Activated CD8-positive, alpha-beta memory T cell treated with anti-CD3 and anti-CD28 coated beads for 4 hours (primary cell): ENCODE measurements around the gene ASB16.
A peak's percentile ranks its signal among the peaks of the same experiment; 100 is the strongest.

Experiments
- DNase-seq, 2 donors: peaks; one replicate each; pipeline ENCODE4 v3.0.0-alpha.2; 2020; ENCODE audit warnings: low read depth in 2 of 2

ASB16 gene

DNA sequence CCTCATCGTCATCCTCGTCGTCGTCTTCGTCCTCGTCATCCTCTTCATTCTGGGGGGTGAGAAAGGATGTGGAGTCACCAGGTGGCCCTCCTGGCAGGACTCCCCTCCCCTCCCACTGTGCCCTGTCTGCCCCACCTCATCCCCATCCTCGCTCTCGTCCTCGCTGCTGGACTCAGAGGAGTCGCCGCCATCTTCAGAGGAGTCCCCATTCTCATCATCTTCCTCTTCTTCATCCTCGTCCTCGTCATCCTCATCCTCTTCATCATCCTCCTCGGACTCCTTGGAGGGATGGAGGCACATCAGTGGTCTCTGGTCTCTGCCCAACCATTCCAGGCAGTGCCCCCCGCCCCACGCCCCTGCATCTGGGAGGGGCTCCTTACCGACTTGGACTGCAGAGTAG, 36.8 kb downstream of the ASB16 start:
- no peak for DNase-seq

DNA sequence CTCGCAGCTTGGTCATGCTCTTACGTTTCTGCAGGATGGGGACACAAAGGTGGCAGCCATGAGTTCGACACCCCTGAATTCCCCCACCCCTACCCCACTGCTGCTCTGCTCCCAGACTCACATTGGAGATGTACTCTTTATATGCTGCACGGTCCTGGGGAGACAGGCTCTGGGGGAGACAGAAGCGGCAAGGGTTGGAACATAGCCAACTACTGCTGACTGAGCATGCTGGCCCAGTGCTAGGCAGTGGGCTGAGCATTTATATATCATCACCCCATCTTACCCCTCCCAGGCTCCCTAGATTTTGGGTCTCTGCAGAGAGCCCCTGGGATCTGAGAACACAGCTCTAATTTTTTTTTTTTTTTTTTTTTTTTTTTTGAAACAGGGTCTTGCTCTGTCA, 37.2 kb downstream of the ASB16 start:
- DNase-seq = no peak

DNA sequence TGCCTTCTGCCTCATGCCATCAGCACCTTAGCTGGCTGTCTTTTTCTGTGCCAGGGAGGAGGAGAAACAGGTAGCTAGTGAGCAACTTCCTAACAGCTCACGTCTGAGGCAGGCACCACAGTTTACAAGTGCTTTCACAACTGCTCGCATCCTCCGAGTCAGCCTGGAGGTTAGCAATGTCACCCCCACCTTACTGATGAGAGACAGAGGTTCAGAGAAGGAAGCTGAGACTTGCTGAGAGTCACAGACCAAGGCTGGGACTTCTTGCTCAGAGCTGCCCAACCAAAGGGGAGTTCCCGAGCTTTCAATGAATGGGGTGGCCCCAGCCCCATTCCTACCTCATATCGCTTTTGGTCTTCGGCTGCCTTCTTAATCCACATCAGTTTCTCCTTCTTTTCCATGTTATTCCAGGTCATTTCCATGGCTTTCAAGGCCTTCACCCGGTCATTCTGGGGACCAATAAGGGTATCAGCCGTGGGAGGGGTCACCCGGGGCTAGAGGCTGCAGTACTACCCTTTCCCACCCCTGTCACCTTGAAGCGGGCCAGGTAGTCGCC, 39.4 kb downstream of the ASB16 start:
- DNase-seq = no peak

DNA sequence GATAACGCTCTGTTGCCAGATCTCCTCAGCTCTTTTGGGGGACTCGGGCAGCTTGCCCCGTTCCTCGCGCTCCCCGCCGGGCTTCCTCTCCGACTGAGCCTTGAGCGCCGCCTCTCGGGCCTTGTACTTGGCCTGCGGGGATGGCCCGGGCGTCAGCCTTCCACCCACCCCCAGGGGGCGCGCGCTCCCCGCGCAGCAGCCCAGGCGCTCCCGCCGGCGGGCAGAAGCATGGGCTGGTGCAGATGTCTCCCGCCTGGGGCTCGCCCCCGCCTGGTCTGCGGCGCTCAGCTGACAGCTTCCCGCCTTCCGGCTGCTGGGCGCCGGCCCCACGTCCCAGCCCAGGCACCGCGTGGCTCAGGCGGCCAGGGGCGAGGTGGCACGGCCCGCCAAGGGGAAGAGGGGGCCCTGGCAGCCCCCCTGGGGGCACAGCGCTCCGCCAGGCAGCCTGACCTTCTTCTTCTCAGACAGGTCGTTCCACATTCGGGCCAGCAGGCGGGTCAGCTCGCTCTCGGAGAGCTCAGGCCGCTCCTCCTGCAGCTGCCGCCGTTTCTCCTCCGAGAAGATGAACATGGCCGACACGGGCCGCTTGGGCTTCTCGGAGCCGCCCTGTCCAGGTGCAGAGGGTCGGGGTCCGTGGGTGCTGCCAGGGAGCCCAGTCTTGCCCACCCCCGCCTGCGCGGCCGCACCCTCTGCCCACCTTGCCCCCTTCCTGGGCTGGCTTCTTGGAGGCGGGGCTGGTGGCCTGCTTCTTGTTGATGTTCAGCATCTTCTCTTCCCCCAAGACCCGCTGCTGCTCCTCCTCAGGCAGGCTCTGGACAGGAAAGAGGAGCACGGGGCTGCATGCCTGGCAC, 40.1 kb downstream of the ASB16 start:
- DNase-seq = peak; percentile 78 to 80

DNA sequence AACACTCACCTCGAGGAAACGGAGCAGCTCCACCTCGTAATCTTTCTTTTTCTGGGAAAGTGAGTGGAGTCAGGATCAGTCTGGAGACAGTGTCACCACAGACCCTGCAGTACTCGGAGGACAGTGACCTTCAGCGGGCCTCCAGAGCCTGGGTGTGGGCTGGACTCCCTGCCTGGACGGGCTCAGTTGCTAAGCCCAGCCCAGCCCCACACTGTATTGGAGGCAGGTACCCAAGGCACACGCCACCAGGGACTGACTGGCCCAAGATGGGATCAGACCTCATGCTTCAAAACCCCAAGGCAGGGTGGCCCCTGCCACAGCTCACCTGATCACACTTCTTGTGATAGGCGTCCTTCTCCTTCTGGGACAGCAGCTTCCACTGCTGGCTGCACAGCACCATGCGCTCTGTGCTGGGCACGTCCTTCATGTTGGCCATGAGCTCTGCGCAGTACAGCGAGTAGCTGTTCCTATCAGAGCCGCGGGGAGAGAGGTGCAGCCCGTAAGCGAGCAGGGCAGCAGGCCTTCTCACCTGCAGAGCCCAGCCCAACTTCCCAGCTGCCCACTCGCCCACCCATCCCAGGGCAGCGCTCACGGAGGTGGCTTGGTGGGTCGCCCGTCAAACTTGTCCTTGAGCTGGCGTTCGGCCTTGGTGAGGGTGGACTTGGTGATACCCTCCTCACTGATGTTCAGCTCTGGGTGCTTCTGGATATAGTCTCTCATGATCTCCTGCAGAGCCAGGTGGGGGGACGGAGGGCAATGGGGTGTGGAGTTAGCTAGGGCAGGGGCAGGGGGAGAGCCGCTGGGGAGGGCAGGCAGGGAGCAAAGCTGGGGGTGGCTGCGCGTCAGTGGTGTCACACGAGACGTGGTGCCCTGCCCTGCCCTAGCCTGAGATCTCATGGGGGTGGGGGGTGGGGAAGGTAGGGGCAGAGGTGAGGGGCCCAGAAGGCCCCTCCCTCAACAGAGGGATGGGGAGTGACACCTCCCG, 41.1 kb downstream of the ASB16 start:
- no peak for DNase-seq

DNA sequence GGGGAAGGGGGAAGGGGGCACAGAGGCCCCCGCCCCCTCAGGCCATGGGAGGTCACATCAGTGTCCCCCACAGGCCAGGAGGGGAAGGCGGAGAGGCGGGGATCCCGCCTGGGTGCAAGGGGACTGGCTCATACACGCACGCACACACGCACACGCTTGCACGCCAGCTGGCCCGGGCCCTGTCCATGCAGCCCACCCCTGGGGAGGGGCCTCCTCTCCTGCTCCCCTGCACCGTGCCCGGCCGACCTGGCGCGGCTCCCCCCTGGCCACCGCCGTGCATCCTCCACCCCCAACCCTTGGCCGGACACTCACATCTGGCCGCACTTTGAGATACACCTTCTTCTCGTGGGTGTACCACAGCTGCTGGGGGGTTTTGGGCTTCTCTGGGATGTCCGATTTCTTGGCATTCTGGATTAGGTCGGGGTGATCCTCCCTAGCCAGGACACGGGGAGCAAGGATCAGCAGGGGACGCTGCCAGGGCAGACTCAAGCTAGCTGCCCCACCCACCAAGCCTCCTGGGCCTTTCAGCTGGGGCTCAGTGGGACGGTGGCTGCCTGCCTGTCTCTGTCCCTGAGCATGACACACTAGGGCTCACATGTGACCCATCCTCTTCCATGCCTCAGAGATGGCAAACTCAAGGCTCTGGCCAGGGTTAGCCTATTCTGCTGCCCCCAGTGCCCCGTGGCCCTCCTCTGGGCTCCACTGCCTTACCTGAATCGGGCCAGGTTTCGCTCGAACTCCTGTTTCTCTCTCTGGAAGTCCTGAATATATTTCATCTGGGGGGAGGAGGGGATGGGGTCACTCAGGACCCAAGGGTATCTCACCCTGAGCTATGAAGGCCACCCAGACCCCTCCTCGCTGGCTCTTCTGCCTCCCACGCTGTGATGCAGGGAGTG, 42.3 kb downstream of the ASB16 start:
- no peak for DNase-seq

DNA sequence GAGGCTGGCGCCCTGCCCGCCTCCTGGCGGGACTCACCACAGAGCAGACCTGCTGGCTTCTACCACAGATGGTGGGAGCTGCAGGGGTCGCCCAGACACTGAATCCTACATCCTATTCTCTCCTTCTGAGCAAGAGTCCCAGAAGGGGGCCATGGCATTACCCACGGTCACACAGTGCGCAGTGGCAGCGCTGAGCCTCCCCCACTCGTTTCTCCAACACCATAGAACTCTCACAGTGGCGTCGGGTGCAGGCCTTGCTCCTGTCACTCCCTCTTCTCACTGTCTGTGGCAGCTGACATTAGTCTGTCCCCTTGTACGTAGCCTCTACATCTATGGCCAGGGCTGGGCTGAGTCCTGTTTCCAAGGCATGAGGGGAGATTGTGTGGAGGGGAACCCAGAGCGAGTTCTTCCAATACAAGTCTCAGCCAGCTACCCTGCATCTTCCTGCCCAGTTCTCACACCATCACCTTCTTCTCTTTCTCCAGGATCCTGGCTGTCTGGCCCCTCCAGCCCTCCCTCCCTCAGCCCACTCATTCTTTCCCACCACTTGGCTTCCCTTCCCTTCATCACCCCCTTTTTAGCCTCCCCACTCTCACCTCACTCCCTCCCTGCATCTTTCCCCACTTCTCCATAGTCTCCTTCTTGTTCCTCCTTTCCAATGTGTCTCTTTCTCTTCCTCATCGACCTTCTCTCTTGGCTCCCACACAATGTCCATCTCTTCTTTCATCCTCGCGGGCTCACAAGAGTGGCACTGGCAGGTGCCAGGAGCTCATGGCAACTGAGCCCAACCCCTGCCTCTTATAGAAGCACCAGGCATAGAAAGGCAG, 43.1 kb downstream of the ASB16 start:
- DNase-seq = no peak

DNA sequence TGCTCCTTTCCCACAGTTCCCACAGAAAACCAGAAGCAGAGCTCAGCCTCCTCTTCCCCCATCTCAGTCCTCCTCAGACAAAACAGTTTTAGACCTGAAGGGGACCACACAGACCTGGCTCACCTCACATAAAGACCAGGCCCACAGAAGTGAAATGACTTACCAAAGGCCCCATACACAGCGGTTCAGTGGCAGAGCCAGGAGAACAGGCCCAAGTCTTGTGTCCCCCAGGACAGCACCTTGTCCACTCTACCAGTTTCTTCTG, 43.7 kb downstream of the ASB16 start:
- no peak for DNase-seq

DNA sequence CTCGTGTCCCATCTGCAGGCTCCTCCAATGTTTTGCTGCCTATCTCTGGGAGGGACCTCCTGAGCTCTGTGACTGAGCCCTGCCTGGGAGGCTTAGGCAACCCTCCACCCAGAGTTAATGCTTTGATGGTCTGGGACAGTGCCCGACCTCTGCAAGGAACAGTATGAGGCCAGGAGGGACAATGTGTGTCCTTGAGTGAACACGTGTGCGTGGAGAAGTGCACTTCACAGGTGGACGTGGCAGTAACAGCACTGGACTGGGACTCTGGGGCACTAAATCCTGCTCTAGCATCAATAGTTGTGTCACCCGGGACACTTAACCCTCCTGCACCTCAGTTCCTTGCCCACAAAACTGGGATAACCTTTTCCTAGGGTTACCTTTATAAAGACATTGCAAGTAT, 44.4 kb downstream of the ASB16 start:
- DNase-seq = no peak

DNA sequence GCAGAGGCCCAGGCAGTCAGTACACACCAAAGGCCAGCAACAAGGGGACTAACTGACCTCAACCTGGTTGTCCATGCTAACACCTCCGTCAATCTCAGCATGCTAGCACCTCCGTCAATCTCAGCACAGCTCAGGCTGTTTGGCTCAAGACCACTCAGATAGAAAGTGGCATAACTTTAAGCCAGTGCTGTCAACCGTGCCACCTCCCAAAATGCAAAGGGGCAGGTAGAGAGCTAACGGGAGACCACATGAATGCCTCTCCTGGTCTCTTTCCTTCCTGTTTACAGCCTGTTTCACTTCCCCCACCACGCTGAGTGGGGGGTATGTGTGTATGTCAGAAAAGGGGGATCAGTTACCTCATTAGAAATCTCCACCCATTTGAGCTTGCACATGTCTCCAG, 45.7 kb downstream of the ASB16 start:
- DNase-seq = no peak

DNA sequence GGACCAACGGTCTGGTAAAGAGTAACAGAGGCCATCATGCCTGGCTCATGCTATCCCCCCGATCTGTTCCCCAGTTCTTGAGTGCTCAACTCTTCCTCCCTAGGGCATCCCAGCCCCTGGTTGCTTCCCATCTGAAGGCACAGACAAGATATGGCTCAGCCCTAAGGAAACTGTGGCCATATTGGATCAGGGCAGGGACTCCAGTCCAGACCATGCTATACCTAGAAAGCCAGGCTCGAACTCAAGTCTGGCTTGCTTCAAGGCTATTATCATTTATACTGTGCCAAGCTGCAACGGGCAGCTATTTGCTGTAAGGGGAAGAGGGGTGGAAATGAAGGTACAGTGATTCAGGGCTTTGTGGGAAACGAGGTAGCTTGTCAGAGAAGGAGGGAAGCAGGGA, 46.2 kb downstream of the ASB16 start:
- DNase-seq = no peak

DNA sequence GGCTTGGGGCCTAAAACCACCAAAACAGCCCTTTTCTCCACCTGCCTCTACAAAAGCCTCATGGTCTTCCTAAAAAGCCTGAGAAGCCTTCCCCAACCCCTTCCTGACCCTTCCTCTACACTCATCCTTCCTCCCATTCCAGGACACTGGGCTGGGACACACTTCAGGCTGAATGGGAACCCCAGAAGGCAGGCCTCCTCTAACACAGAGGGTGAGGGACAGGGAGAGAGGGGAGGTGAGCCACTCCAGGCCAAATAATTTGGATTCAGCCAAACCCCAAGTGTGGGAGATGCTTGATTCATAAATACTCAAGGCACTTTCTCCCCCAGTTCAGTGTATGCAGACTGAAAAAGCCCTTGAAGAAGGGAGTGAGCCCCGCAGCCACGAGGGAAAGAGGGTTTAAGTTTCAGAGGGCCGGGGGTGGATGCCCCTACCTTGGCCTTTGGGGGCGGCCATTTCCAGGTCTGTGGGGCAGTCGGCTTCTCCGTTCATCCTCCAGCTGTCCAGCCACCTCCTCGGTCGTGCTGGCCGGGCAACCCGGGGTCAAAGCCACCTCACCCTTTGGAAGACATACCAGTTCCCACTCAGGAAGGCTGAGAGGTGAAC, 47.3 kb downstream of the ASB16 start:
- no peak for DNase-seq

DNA sequence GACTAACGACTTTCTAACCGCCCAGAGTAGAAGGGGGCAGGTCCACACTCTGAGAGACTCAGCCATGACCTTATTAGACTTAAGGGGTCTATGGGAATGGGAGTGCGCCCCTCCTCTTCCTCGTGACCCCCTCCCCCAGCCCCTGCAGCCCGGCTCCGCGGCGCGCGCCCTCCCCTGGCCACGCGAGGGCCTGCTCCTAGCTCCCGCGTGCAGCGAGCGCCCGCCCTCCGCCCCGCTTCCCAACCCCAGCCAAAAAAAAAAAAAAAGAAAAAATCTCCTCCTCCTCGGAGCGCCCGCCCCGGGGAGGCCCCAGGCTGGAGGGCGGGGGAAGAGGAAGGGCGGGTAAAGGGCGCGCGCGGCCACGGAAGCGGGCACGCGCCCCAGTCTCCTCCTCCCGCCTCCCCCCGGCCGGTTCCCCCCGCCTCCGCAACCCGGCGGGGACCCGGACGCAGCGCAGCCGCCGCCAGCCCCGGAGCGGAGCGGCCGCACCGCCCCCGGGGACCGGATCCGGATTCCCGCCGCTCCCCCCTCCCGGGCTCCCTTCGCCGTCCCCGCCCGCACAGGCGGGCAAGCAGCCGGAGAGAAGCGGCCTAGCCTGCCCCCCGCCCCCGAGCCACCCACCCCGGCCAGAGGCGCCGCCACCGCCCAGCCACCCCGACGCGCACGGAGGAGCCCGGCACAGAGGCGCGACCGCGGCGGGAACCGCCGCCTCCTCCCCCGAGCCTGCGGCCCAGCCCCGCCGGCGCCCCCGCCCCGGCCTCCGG, 48.0 kb downstream of the ASB16 start:
- peak; percentile 72 to 74 for DNase-seq

DNA sequence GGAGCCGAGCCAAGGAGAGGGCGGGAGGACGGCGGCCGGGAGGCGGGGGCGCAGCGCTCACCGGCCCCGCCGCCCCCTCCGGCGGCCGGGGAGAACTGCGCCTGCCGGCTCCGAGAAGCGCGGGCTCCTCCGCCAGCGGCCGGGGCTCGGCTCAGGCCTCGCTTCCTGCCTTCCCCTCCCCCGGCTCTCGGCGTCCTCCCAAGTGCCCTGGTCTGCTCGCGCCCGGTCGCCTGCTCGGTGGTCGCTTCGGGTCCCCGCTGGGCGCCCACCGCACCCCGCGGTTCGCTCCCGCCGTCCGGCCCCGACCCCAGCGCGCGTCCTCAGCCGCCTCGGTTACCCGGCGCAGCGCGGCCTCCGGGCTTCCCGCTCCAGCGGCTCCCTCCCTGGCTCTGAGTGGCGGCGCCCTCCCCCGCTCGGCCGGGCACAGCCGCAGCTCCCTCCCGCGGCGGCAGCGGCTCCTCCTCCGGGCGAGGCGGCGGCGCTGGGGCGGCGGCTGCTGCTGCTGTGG, 48.7 kb downstream of the ASB16 start:
- DNase-seq = no peak

DNA sequence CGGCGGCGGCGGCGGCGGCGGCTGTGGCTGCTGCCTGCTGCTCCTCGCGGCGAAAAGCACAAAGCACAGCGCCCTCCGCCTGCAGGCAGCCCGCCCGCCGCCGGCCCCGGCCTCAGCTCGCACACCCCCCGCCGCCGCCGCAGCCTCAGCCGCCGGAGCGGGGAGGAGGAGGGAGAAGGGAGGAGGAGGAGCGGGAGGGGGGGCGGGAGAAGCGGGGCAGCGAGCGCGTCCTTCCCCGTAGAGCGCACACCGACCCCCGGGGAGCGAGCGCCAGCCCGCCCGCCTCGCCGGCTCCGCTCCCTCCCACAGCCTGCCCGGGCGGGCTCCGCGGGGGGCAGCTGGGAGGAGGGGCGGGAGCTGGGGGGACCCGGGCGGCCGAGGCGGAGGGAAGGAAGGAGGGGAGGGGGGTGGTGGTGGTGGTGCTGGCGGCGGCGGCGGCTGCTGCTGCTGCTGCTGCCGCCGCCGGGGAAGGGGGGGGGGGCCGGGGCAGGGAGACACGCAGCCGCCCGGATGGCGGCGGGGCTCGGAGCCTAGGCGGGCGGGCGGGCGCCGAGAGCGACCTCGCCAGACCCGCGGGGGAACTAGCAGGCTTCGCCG, 49.2 kb downstream of the ASB16 start, which contains the start of gene UBTF:
Gene UBTF (minus strand): TSS at position 60 of the 597 bp plus-strand sequence. CDS start 1,446 bp downstream, outside the sequence.
- no peak for DNase-seq

DNA sequence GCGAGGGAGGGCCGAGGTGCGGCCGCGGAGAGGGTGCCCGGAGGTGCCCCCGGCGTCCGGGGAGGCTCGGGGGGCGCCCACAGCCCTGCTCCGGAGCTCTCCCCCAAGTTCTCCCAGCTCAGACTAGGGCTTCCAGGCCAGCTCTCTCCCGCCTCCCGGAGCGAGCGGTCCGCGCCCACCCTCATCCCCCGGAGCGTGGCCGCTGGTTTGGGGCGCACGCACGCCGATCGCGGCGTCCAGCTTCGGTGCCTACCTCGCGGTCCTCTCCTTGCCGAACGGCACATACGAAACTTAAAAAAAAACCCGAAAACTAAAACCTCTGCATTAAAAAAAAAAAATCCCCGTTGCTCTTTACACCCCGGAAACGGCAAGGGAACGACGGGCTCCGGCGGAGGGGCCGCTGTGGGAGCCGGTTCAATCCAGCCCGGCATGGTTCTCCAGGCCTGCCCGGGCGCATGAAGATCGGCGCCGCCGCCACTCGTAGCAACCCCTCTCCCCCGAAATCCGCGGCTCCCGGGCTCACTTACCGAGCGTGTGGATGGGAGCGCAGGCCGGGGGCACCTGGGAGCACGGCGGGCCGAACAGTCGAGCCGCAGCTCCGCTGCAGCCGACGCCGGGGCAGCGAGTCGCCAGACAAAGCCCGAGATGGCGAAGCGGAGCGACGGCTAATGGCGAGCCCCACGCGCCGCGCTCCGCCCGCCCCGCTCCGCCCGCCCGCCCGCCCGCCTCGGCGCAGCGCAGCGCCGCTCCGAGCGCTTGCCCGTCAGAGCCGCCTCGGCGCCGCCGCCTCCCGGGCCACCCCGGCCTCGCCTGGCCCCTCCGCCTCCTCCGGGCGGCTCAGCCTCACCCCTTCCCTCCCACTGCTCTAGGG, 49.9 kb downstream of the ASB16 start:
- no peak for DNase-seq

DNA sequence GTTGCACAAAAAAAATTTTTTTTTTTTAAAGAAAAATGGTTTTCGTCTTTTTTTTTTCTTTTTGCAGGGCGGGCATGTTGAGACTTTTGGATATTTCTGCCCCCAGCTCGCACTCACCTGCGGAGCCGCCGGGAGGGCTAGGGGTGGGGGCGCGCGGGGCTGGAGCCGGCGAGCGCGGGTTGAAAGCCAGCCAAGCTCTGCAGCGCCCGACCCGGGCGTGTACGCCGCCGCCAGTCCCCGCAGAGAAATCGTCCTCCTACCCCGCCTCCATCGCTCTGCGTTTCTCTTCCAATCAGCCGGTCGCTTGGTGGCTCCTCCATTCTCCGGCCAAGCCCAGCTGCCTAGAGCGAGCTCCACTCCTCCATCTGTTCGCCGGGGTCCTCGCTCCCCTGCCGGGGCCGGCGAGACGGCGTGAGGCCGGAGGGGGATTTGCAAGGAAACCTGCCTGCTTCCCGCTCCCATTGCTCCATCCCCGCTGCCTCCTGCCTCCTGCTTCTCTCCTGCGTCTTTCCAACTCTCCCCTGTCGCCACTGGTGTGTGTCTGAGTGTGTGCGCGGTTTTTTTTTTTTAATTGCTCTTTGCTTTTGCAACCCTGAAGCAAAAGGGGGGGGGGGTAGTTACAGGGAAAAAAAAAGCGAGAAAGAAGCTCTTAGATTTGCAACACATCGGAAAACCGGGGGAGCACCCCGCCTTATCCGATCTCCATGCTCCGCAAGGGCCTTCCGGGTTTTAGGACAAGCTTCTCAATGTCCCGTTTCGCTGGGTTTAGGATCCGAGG, 50.8 kb downstream of the ASB16 start:
- no peak for DNase-seq
